RWPE2 (cell line): Measurements from ENCODE around the gene RUNX3.

Experiments
- ATAC-seq: fragments of 200-7000 bp; cut with Tn5 transposase; 3 replicates; pipeline ENCODE4 v1.9.1; 2021; ENCODE audit warnings: low read depth
- DNase-seq: peaks from one replicate; pipeline ENCODE4 v3.0.0-alpha.2; 2020; ENCODE audit warnings: low spot score
- H3K27ac ChIP-seq: fragments of 450-650 bp; 2 replicates; pipeline ENCODE4 v1.5.1; 2017; ENCODE audit warnings: mild to moderate bottlenecking; ENCODE audit not compliant: poor library complexity, severe bottlenecking
- H3K27me3 ChIP-seq: fragments of 250-450 bp; sonication (Bioruptor Pico); 2 replicates; pipeline ENCODE4 v1.5.1; 2021; ENCODE audit warnings: mild to moderate bottlenecking, moderate library complexity; ENCODE audit not compliant: insufficient read depth, poor library complexity, severe bottlenecking
- H3K36me3 ChIP-seq: fragments of 250-450 bp; sonication (Bioruptor Pico); 2 replicates; pipeline ENCODE4 v1.5.1; 2020; ENCODE audit warnings: low read depth, mild to moderate bottlenecking, moderate library complexity
- H3K4me1 ChIP-seq: fragments of 250-450 bp; sonication (Bioruptor Pico); 2 replicates; pipeline ENCODE4 v1.5.1; 2021; ENCODE audit warnings: mild to moderate bottlenecking, moderate library complexity; ENCODE audit not compliant: insufficient read depth, poor library complexity, severe bottlenecking
- H3K4me3 ChIP-seq: fragments of 250-450 bp; sonication (Bioruptor Pico); 2 replicates; pipeline ENCODE4 v1.5.1; 2021; ENCODE audit warnings: mild to moderate bottlenecking, moderate library complexity; ENCODE audit not compliant: severe bottlenecking
- H3K9me3 ChIP-seq: fragments of 250-450 bp; sonication (Bioruptor Pico); 2 replicates; pipeline ENCODE4 v1.5.1; 2021; ENCODE audit warnings: mild to moderate bottlenecking, moderate library complexity; ENCODE audit not compliant: severe bottlenecking
- CTCF ChIP-seq: fragments of 450-650 bp; IDR thresholded peaks from one replicate; pipeline ENCODE4 v1.5.1; 2017; ENCODE audit warnings: mild to moderate bottlenecking, moderate library complexity; ENCODE audit not compliant: poor library complexity, severe bottlenecking

RUNX3 gene

GRCh38 chr1:24957016-24957807 lies 27.1 kb upstream of the RUNX3 start:
- no peak for TF ChIP-seq CTCF
- Histone ChIP-seq H3K9me3 (no peaks in the 10 kb centered on the region), H3K27ac (no peak overlapping the region), H3K27me3 (no peaks in the 10 kb centered on the region), H3K4me3 (no peak overlapping the region), H3K36me3 (no peaks in the 10 kb centered on the region), H3K4me1 (peaks cover 8% of the 10 kb centered on the region)
- ATAC-seq: no peak
- peak; percentile 7 for DNase-seq

DNA sequence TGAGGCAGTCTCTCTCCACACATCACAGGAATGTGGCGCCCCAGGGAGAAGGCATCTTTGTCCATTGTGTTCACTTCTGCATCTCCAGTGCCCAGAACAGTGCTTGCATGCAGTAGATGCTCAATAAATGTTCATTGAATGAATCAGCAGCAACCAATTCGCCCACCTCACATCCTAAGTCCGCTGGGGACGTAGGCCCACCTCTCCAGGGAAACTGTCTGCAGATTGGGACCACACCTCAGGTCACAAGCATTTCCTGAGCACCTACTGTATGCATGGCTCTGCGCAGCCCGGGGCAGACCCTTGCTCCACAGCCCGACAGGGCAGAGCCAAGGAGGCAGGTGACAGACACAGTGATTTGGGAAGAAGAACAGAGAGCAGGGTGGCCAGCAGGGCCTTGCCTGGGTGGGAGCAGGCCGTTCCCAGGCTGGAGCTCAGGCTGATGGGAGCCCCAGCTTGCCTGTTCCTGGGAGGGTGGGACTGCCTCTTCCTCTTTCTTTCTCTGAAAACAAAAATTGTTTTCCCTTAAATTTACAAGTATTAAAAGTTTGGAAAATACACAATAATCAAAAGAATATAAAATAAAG lies 25.8 kb upstream of the RUNX3 start:
- Histone ChIP-seq H3K27ac (peak overlapping the region; percentile 48), H3K4me1 (peaks cover 8% of the 10 kb centered on the region), H3K4me3 (no peak overlapping the region), H3K9me3 (no peaks in the 10 kb centered on the region), H3K27me3 (no peaks in the 10 kb centered on the region), H3K36me3 (no peaks in the 10 kb centered on the region)
- no peak for TF ChIP-seq CTCF
- ATAC-seq (no peak), DNase-seq (peak; percentile 15)

DNA sequence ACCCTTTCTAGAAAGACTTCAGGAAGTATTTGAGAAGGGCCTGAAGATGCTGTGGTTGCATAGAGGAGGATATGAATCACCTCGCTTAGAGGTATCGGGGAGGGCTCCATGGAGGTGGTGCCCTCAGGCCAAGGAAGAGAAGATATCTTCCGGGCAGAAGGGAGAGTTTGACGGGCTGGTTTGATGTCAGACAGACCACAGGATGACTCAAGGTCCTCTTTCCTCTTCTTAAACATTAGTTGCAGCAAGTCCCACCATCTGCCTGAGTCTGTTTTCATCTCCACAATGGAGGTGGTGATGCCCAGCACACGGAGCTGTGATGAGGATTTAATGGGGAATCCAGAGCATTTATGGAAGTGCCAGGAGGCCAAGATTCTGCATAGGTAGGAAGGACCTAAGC lies 25.1 kb upstream of the RUNX3 start:
- peak; percentile 60 for DNase-seq
- Histone ChIP-seq H3K27ac (peak overlapping the region; percentile 48), H3K36me3 (no peaks in the 10 kb centered on the region), H3K27me3 (no peaks in the 10 kb centered on the region), H3K9me3 (no peaks in the 10 kb centered on the region), H3K4me1 (peaks cover 8% of the 10 kb centered on the region), H3K4me3 (no peak overlapping the region)
- ATAC-seq: peak; percentile 85
- TF ChIP-seq CTCF: no peak

DNA sequence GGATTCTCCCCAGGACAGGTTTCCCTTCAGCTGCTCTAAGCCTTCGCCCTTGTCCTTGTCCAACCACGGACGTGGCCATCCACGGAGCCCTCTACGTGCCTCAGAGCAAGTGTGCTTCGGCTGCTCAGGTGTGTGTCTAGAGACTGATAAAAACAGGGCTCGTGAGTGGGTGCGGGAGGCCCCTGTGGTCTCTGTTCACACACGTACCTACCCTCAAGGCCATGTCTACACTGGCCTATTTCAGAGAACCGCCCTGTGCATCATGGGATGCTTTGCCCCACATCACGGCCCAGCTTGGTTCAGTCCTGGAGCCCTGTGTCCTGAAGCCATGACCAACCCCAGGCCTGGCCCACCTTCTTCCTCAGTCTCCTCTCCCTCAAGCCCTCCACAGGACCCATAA lies 24.6 kb upstream of the RUNX3 start:
- no peak for TF ChIP-seq CTCF
- Histone ChIP-seq H3K27ac (peak overlapping the region; percentile 48), H3K27me3 (no peaks in the 10 kb centered on the region), H3K9me3 (no peaks in the 10 kb centered on the region), H3K36me3 (no peaks in the 10 kb centered on the region), H3K4me3 (no peak overlapping the region), H3K4me1 (peaks cover 8% of the 10 kb centered on the region)
- DNase-seq (peak; percentile 47), ATAC-seq (no peak)

DNA sequence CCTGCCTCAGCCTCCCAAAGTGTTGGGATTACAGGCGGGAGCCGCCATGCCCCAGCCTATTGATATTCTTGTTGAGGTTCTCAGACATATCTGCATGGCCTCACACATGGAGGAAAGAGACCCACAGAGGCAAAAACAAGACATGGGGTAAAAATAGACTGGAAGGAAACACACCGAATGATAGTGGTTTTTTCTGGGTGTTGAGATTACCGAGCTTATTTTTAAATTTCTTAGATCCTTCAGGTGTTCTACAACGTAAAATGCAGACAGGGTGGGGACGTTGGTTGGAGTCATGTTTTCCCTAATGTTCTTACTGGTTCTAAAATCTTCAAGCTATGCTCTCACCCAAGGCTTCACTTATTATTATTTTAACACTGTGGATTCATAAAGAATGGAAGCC lies 23.9 kb upstream of the RUNX3 start:
- ATAC-seq (no peak), DNase-seq (no peak)
- H3K4me3 ChIP-seq: no peak overlapping the region
- no peaks in the 10 kb centered on the region for H3K36me3 ChIP-seq
- H3K27me3 ChIP-seq: no peaks in the 10 kb centered on the region
- no peak overlapping the region for H3K27ac ChIP-seq
- no peak for TF ChIP-seq CTCF
- no peaks in the 10 kb centered on the region for H3K9me3 ChIP-seq
- H3K4me1 ChIP-seq: peaks cover 13% of the 10 kb centered on the region
